K562 (cell line): ENCODE data around the gene LOXL3. TPM values are rescaled to one million over a fixed set of nuclear protein-coding genes. Genes with fewer than 3 reads are reported as not detected.

Experiments used
- ATAC-seq: fragments of 200-7000 bp; cut with Tn5 transposase; 3 replicates; pipeline ENCODE4 v1.9.1; 2020; ENCODE audit warnings: moderate library complexity
- BruUV-seq: library from RNA; stranded (reverse); fragments of 400-500 nt; replicated peaks from 2 replicates; lab custom pipeline; 2021; lab: Mats Ljungman, UMichigan
- CTCF ChIA-PET: fragments of 300-600 bp; formaldehyde crosslinking; extraction: SDS; loops from one replicate; lab custom pipeline; 2021; ENCODE audit warnings: low intra/inter-chr PET ratio; lab: Yijun Ruan, JAX
- POLR2A ChIA-PET: fragments of 300-600, 350-650 bp; sonication (Branson Sonifier 250); formaldehyde crosslinking; extraction: SDS; loops from one replicate; lab custom pipeline; 2021; ENCODE audit warnings: antibody characterized with exemption, inconsistent platforms; lab: Yijun Ruan, JAX
- DNase-seq, 4 experiments: peaks; one replicate each; pipeline versions ENCODE4 v3.0.0 to v3.0.0-alpha.2; 2011 to 2018; ENCODE audit warnings: low spot score in 3 of 4, mixed read lengths in 3 of 4; ENCODE audit errors: extremely low read depth in 1 of 4
- FAIRE-seq: peaks from 2 replicates; lab custom pipeline; 2011; peaks lifted over from hg19 to GRCh38; lab: Jason Lieb, UNC
- H2AFZ ChIP-seq: 2 replicates; pipeline ENCODE4 v1.6.0; 2011; ENCODE audit warnings: low read depth, low read length, control low read depth, inconsistent platforms
- H3K27ac ChIP-seq: fragments of 200-600 bp; 3 replicates; pipeline ENCODE4 v1.8.0; 2011; ENCODE audit warnings: low read depth, mild to moderate bottlenecking, control low read depth, inconsistent platforms, low read length, moderate library complexity, mixed read lengths; ENCODE audit errors: extremely low read depth
- H3K27me3 ChIP-seq, 2 experiments: fragments of 300-600 bp in 1 of 2; 2 replicates in 1 of 2; 3 replicates in 1 of 2; pipeline versions ENCODE4 v1.6.0 to v1.8.0; 2011; ENCODE audit warnings: inconsistent platforms in 2 of 2, low read length in 2 of 2, mild to moderate bottlenecking in 1 of 2, mixed read lengths in 1 of 2, moderate library complexity in 1 of 2; ENCODE audit not compliant: control insufficient read depth in 2 of 2, insufficient read depth in 2 of 2
- H3K36me3 ChIP-seq: fragments of 300-600 bp; 3 replicates; pipeline ENCODE4 v1.8.0; 2011; ENCODE audit warnings: mild to moderate bottlenecking, low read length, inconsistent platforms; ENCODE audit not compliant: control insufficient read depth, insufficient read depth
- H3K4me1 ChIP-seq, 2 experiments: fragments of 200-600 bp in 1 of 2; replicated peaks in 1 of 2; 2 replicates in 1 of 2; 3 replicates in 1 of 2; pipeline versions ENCODE4 v1.5.1 to v1.8.0; 2011; ENCODE audit warnings: inconsistent platforms in 2 of 2, low read length in 2 of 2, mild to moderate bottlenecking in 1 of 2, mixed read lengths in 1 of 2, moderate library complexity in 1 of 2; ENCODE audit not compliant: control insufficient read depth in 2 of 2, insufficient read depth in 2 of 2
- H3K4me2 ChIP-seq: 2 replicates; pipeline ENCODE4 v1.6.1; 2011; ENCODE audit warnings: low read length, control low read depth, inconsistent platforms, mixed read lengths; ENCODE audit not compliant: insufficient read depth
- H3K4me3 ChIP-seq: fragments of 200-600 bp; sonication (generic), shearing (Covaris generic); 2 replicates; pipeline ENCODE4 v1.5.1; 2016; ENCODE audit warnings: control low read depth, inconsistent platforms
- H3K79me2 ChIP-seq: fragments of 200-600 bp; 3 replicates; pipeline ENCODE4 v1.8.0; 2011; ENCODE audit warnings: low read length, inconsistent platforms; ENCODE audit not compliant: control insufficient read depth, insufficient read depth
- H3K9ac ChIP-seq, 2 experiments: 2 replicates each; pipeline versions ENCODE4 v1.6.0 to v1.6.1; 2011; ENCODE audit warnings: low read depth in 2 of 2, low read length in 2 of 2, control low read depth in 1 of 2, inconsistent platforms in 1 of 2, mild to moderate bottlenecking in 1 of 2, mixed read lengths in 1 of 2; ENCODE audit not compliant: insufficient read depth in 1 of 2
- H3K9me1 ChIP-seq: one replicate; pipeline ENCODE4 v1.6.0; 2011; ENCODE audit warnings: inconsistent platforms, mild to moderate bottlenecking, low read length, moderate library complexity; ENCODE audit not compliant: control insufficient read depth, insufficient read depth
- H3K9me3 ChIP-seq: replicated peaks from 2 replicates; pipeline ENCODE4 v1.5.1; 2011; ENCODE audit warnings: low read depth, low read length, inconsistent platforms; ENCODE audit not compliant: control insufficient read depth, insufficient read depth
- H4K20me1 ChIP-seq: replicated peaks from 2 replicates; pipeline ENCODE4 v1.6.1; 2011; ENCODE audit warnings: low read length, inconsistent platforms, mixed read lengths; ENCODE audit not compliant: control insufficient read depth, insufficient read depth
- BRCA1 ChIP-seq, 2 experiments: fragments of 450-650 bp in 1 of 2; sonication (generic) in 1 of 2; formaldehyde crosslinking in 1 of 2; IDR thresholded peaks; 2 replicates each; pipeline versions ENCODE4 v1.5.0 to v1.6.1; 2017 to 2020; ENCODE audit warnings: mild to moderate bottlenecking in 1 of 2, missing genetic modification reagents in 1 of 2
- ETV6 ChIP-seq, 3 experiments: fragments of 150-350 bp in 1 of 3; sonication (generic) in 1 of 3; formaldehyde crosslinking in 1 of 3; IDR thresholded peaks; 2 replicates each; pipeline versions ENCODE4 v1.6.1 to v1.8.0; 2014 to 2022; ENCODE audit warnings: borderline replicate concordance in 2 of 3, low read depth in 2 of 3, antibody characterized with exemption in 1 of 3, low read length in 1 of 3, mild to moderate bottlenecking in 1 of 3, missing genetic modification reagents in 1 of 3
- KDM1A ChIP-seq, 2 experiments: fragments of 450-650 bp; IDR thresholded peaks; 2 replicates each; pipeline ENCODE4 v1.6.1; 2016; ENCODE audit warnings: mild to moderate bottlenecking in 2 of 2
- NCOA2 ChIP-seq, 2 experiments: fragments of 450-650 bp; IDR thresholded peaks; 2 replicates each; pipeline ENCODE4 v1.6.1; 2018; ENCODE audit warnings: mild to moderate bottlenecking in 2 of 2, moderate library complexity in 1 of 2; ENCODE audit not compliant: partially characterized antibody in 2 of 2
- NFYB ChIP-seq: IDR thresholded peaks from 2 replicates; pipeline ENCODE4 v1.6.1; 2011; ENCODE audit warnings: mild to moderate bottlenecking, moderate library complexity; ENCODE audit not compliant: insufficient read length; ENCODE audit errors: extremely low read depth
- NONO ChIP-seq, 2 experiments: fragments of 200-400 bp in 1 of 2; fragments of 450-650 bp in 1 of 2; formaldehyde crosslinking in 1 of 2; IDR thresholded peaks; 2 replicates each; pipeline ENCODE4 v1.6.1; 2017; ENCODE audit warnings: low read depth in 2 of 2, mild to moderate bottlenecking in 2 of 2, moderate library complexity in 2 of 2, low read length in 1 of 2
- TAF7 ChIP-seq: fragments of 450-650 bp; IDR thresholded peaks from 2 replicates; pipeline ENCODE4 v1.6.1; 2016; ENCODE audit warnings: missing genetic modification characterization, missing compliant biosample characterization
- TFAM ChIP-seq: fragments of 250-450 bp; sonication (Bioruptor Pico); conservative IDR thresholded peaks from 2 replicates; pipeline ENCODE4 v1.5.0; 2021; ENCODE audit warnings: mild to moderate bottlenecking, moderate library complexity
- USF1 ChIP-seq: sonication (generic); formaldehyde crosslinking; IDR thresholded peaks from 2 replicates; pipeline ENCODE4 v1.9.0; 2022; ENCODE audit warnings: mild to moderate bottlenecking, missing genetic modification reagents
- ZBTB5 ChIP-seq: fragments of 450-650 bp; IDR thresholded peaks from 2 replicates; pipeline ENCODE4 v1.6.1; 2017; ENCODE audit warnings: antibody characterized with exemption
- ZNF146 ChIP-seq: IDR thresholded peaks from one replicate; pipeline ENCODE4 v1.6.1; 2018; ENCODE audit warnings: missing compliant biosample characterization; ENCODE audit not compliant: unreplicated experiment
- ZNF780A ChIP-seq: fragments of 250-450 bp; sonication (Bioruptor Pico); IDR thresholded peaks from 2 replicates; pipeline ENCODE4 v1.5.0; 2021; ENCODE audit warnings: mild to moderate bottlenecking
- ZSCAN29 ChIP-seq: fragments of 450-650 bp; IDR thresholded peaks from 2 replicates; pipeline ENCODE4 v1.6.1; 2017
- ZZZ3 ChIP-seq: fragments of 450-650 bp; IDR thresholded peaks from 2 replicates; pipeline ENCODE4 v1.6.1; 2016; ENCODE audit warnings: antibody characterized with exemption, mild to moderate bottlenecking, moderate library complexity
- WGBS: fragments of 100-300 bp; shearing (Covaris generic); methylation state at CpG from one replicate; pipeline ENCODE4 v1.1.6; 2016; ENCODE audit warnings: low coverage, mixed read lengths; ENCODE audit not compliant: insufficient coverage; ENCODE audit errors: missing lambda C conversion rate; 5-methylcytosine and 5-hydroxymethylcytosine counted together
- in situ Hi-C: fragments of 300-500 bp; cut with MboI; formaldehyde crosslinking; loops from 4 replicates; pipeline ENCODE4 v1.15.0; 2018; ENCODE audit warnings: inconsistent platforms, mixed read lengths
- intact Hi-C: fragments of 100-400 bp; cut with micrococcal nuclease; formaldehyde crosslinking; loops from 2 replicates; pipeline ENCODE4 v1.14.2; 2022
- polyA plus RNA-seq, 8 experiments: library from polyadenylated mRNA; depleted of rRNA in 4 of 8; stranded (reverse) in 5 of 8; unstranded in 3 of 8; fragments of >200 nt; fragmentation: Nextera tagmentation in 2 of 8; fragmentation: Illumina TruSeq in 1 of 8; extraction: Ambion mirVana in 2 of 8; extraction: Trizol in 1 of 8; gene quantifications; 2 replicates each; pipeline versions ENCODE4 v1.2.1 to v1.2.3, GENCODE V29; 2011 to 2014; ENCODE audit warnings: inconsistent platforms in 1 of 8, missing spikeins in 1 of 8
- total RNA-seq, 7 experiments: library from RNA; depleted of rRNA in 6 of 7; stranded (reverse); fragments of >200 nt in 6 of 7; fragmentation: Illumina TruSeq in 2 of 7; extraction: Trizol in 2 of 7; gene quantifications; 2 replicates each; pipeline versions ENCODE4 v1.2.1 to v1.2.3, GENCODE V29; 2011 to 2021; ENCODE audit warnings: low replicate concordance in 1 of 7
- TF ChIP-seq, protein P1 (sequence below): fragments of 250-450 bp; sonication (Bioruptor Pico); IDR thresholded peaks from 2 replicates; pipeline ENCODE4 v1.4.0; 2020; ENCODE audit warnings: mild to moderate bottlenecking, moderate library complexity, borderline replicate concordance

The LOXL3 gene
- total and polyA plus RNA-seq, 9 of the 15 experiments (the other 6 are each of a cell fraction or from before 2014, with no cell fraction given), result 0.22 to 0.99 (median 0.31) TPM

DNA sequence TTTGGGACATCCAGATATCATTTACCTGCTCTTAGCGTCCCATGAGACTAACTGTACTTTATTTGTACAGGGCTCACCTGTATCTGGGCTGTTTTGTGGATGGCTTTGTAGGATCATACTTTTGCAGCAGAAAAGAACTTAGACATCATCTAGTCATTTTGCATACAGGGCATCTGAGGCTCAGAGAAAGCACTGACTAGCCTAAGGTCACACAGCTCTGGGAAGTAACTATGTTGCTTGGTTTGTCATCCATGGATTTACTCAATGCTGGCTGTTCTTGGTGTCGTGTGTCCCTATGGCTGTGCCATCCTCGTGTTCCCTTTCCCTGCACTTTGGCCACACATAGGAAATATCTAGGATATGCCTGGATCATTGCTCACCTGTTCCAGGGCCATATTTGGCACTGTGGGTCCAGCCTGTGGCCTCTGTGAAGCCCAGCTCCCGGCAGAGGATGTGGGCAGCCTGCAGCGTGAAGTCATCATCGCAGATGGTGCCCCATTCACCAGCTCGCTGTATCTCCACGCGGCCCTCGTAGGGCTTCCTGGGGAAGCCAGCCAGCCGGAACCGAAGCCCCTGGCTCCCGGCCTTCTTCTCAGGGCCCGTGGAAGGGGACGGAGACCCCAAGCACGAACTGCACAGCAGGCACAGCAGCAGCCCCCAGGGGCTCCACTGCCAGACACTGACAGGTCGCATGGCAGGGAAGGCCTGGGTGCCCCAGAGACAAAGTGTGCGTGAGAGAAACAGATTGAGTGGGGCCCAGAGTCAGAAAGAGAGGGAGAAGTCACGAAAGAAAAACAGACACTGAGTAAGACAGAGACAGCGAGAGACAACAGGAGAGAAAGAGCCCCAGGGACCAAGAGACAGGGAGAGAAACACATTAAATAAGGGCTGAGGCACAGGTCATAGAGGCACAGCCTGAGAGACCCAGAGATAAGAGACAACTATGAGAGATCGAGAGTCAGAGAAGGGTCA is 1.5 kb downstream of the LOXL3 start:
- ATAC-seq (no peak), FAIRE-seq (peak; percentile 60), DNase-seq (no peak)
- ChIA-PET CTCF (no interaction called here), POLR2A (interaction anchor here (0.5 to 1.3 kb wide), 2 partner anchors 25 to 148 kb away, joined by 3 to 4 read pairs; no protein-coding TSS in a partner anchor)
- Histone ChIP-seq H3K27me3 (no peaks in the 10 kb centered on the region), H3K9me3 (no peaks in the 10 kb centered on the region), H3K36me3 (peaks cover 13% of the 10 kb centered on the region; the same call in 1 of the 3 replicates), H4K20me1 (no peaks in the 10 kb centered on the region), H3K79me2 (peaks cover 16% of the 10 kb centered on the region; the same call in 2 of the 3 replicates), H3K27ac (no peak overlapping the region), H3K4me1 (peaks cover 25 to 66% of the 10 kb centered on the region in 2 experiments), H3K4me3 (no peak overlapping the region), H3K9ac (peak overlapping the region; percentile 3 to 76; a peak in 3 of 4 replicates), H3K4me2 (no peak overlapping the region), H2AFZ (peak overlapping the region; percentile 49), H3K9me1 (no peaks in the 10 kb centered on the region)
- in situ Hi-C loops (no loop called here), intact Hi-C loops (no loop called here)
- WGBS, result 73% methylated on average over 16 of the region's 21 CpGs
- BruUV-seq, result no TSS peak
- no peak for TF ChIP-seq NONO (IDR thresholded peaks at IDR 0.05; ENCODE audit: low read depth in 2 of 2, low read length in 1 of 2)
- no peak for TF ChIP-seq ZBTB5
- TF ChIP-seq NFYB, result no peak
- TF ChIP-seq, protein P1, sequence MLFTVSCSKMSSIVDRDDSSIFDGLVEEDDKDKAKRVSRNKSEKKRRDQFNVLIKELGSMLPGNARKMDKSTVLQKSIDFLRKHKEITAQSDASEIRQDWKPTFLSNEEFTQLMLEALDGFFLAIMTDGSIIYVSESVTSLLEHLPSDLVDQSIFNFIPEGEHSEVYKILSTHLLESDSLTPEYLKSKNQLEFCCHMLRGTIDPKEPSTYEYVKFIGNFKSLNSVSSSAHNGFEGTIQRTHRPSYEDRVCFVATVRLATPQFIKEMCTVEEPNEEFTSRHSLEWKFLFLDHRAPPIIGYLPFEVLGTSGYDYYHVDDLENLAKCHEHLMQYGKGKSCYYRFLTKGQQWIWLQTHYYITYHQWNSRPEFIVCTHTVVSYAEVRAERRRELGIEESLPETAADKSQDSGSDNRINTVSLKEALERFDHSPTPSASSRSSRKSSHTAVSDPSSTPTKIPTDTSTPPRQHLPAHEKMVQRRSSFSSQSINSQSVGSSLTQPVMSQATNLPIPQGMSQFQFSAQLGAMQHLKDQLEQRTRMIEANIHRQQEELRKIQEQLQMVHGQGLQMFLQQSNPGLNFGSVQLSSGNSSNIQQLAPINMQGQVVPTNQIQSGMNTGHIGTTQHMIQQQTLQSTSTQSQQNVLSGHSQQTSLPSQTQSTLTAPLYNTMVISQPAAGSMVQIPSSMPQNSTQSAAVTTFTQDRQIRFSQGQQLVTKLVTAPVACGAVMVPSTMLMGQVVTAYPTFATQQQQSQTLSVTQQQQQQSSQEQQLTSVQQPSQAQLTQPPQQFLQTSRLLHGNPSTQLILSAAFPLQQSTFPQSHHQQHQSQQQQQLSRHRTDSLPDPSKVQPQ (CRISPR knock-in tag), result no peak
- no peak for TF ChIP-seq ZNF146 (CRISPR knock-in tag)
- TF ChIP-seq KDM1A (IDR thresholded peaks at IDR 0.05), result no peak; a peak in 1 of 4 replicates
- TF ChIP-seq USF1 (CRISPR knock-in tag), result no peak
- no peak for TF ChIP-seq TAF7 (tag)
- TF ChIP-seq ETV6 (IDR thresholded peaks at IDR 0.05; ENCODE audit: borderline replicate concordance in 1 of 2, low read depth in 2 of 2, low read length in 1 of 2), result no peak
- TF ChIP-seq ETV6 (CRISPR knock-in tag; IDR thresholded peaks at IDR 0.05; ENCODE audit: borderline replicate concordance), result no peak
- TF ChIP-seq TFAM (CRISPR knock-in tag), result no peak
- TF ChIP-seq ZNF780A (CRISPR knock-in tag), result no peak
- no peak for TF ChIP-seq BRCA1 (IDR thresholded peaks at IDR 0.05)
- TF ChIP-seq BRCA1 (CRISPR knock-in tag; IDR thresholded peaks at IDR 0.05), result no peak
- no peak for TF ChIP-seq NCOA2 (IDR thresholded peaks at IDR 0.05; ENCODE audit: partially characterized antibody in 2 of 2)
- TF ChIP-seq ZZZ3, result no peak
- no peak for TF ChIP-seq ZSCAN29
